HEK293 (cell line): ENCODE measurements around the gene KLHL7.

Source experiments
- AEBP2 ChIP-seq: fragments of 450-650 bp; formaldehyde crosslinking; IDR thresholded peaks from 2 replicates; pipeline ENCODE4 v1.5.1; 2016; ENCODE audit warnings: missing biosample characterization, missing genetic modification characterization, borderline replicate concordance
- CTCF ChIP-seq: fragments of 450-650 bp; formaldehyde crosslinking; IDR thresholded peaks from 2 replicates; pipeline ENCODE4 v1.5.1; 2016; ENCODE audit warnings: missing biosample characterization, missing genetic modification characterization
- PBX3 ChIP-seq: sonication (generic); formaldehyde crosslinking; IDR thresholded peaks from 2 replicates; pipeline ENCODE4 v1.8.1; 2022; ENCODE audit warnings: mild to moderate bottlenecking, moderate library complexity, missing genetic modification reagents
- PRDM10 ChIP-seq: fragments of 450-650 bp; formaldehyde crosslinking; IDR thresholded peaks from 2 replicates; pipeline ENCODE4 v1.5.1; 2016; ENCODE audit warnings: missing biosample characterization, missing genetic modification characterization
- RBAK ChIP-seq: fragments of 450-650 bp; formaldehyde crosslinking; IDR thresholded peaks from 2 replicates; pipeline ENCODE4 v1.5.1; 2016; ENCODE audit warnings: missing biosample characterization, missing genetic modification characterization
- TCF7L2 ChIP-seq: IDR thresholded peaks from 2 replicates; pipeline ENCODE4 v1.6.1; 2011; ENCODE audit warnings: low read depth, mild to moderate bottlenecking, inconsistent platforms, low read length, moderate library complexity, borderline replicate concordance
- ZBTB10 ChIP-seq: fragments of 450-650 bp; formaldehyde crosslinking; IDR thresholded peaks from 2 replicates; pipeline ENCODE4 v1.5.1; 2016; ENCODE audit warnings: missing biosample characterization, missing genetic modification characterization
- ZBTB8A ChIP-seq: fragments of 450-650 bp; formaldehyde crosslinking; IDR thresholded peaks from 2 replicates; pipeline ENCODE4 v1.5.1; 2016; ENCODE audit warnings: missing biosample characterization, missing genetic modification characterization
- ZNF121 ChIP-seq: fragments of 450-650 bp; formaldehyde crosslinking; IDR thresholded peaks from 2 replicates; pipeline ENCODE4 v1.5.1; 2016; ENCODE audit warnings: missing biosample characterization, missing genetic modification characterization
- ZNF266 ChIP-seq: fragments of 450-650 bp; formaldehyde crosslinking; IDR thresholded peaks from 2 replicates; pipeline ENCODE4 v1.5.1; 2016; ENCODE audit warnings: missing biosample characterization, missing genetic modification characterization, low read depth
- ZNF292 ChIP-seq: fragments of 450-650 bp; formaldehyde crosslinking; IDR thresholded peaks from 2 replicates; pipeline ENCODE4 v1.5.1; 2016; ENCODE audit warnings: low read depth, missing biosample characterization, missing genetic modification characterization, borderline replicate concordance
- ZNF404 ChIP-seq: fragments of 450-650 bp; formaldehyde crosslinking; IDR thresholded peaks from 2 replicates; pipeline ENCODE4 v1.5.1; 2017; ENCODE audit warnings: missing biosample characterization, missing genetic modification characterization
- ZNF707 ChIP-seq: fragments of 450-650 bp; formaldehyde crosslinking; IDR thresholded peaks from 2 replicates; pipeline ENCODE4 v1.5.1; 2016; ENCODE audit warnings: missing biosample characterization, missing genetic modification characterization

- no peak for TF ChIP-seq ZNF121 (tag by site-specific recombination)
- no peak for TF ChIP-seq ZNF404 (tag by site-specific recombination)
- no peak for TF ChIP-seq PRDM10
- TF ChIP-seq CTCF (tag by site-specific recombination) = no peak
- no peak for TF ChIP-seq PBX3
- TF ChIP-seq TCF7L2 = no peak
- TF ChIP-seq ZNF266 (tag by site-specific recombination) = no peak
- no peak for TF ChIP-seq ZNF292 (tag by site-specific recombination)
- TF ChIP-seq RBAK (tag by site-specific recombination) = no peak
- no peak for TF ChIP-seq ZBTB8A (tag by site-specific recombination)
- TF ChIP-seq AEBP2 = no peak
- no peak for TF ChIP-seq ZNF707 (tag by site-specific recombination)
- no peak for TF ChIP-seq ZBTB10 (tag by site-specific recombination)
Measured at GRCh38 chr7:23175938-23176337, 70.4 kb downstream of the KLHL7 start.
